Liver (tissue), 9 donors: ENCODE measurements around the gene TMEM139. TPM values are rescaled to one million over a fixed set of nuclear protein-coding genes. Genes with fewer than 3 reads are reported as not detected.

Experiments used
- DNase-seq: peaks from one replicate; pipeline ENCODE4 v3.0.0-alpha.2; 2017; ENCODE audit warnings: low spot score
- H3K27ac ChIP-seq, 2 donors: one replicate each; pipeline ENCODE4 v1.7.0; 2013; ENCODE audit warnings: inconsistent platforms in 2 of 2, low read length in 2 of 2, control low read depth in 1 of 2, low read depth in 1 of 2, mild to moderate bottlenecking in 1 of 2
- H3K27me3 ChIP-seq, 4 donors: one replicate each; pipeline versions ENCODE4 v1.6.1 to v1.7.0; 2013; ENCODE audit warnings: low read length in 3 of 4, inconsistent platforms in 1 of 4, mild to moderate bottlenecking in 1 of 4, moderate library complexity in 1 of 4; ENCODE audit not compliant: control insufficient read depth in 4 of 4, insufficient read depth in 4 of 4
- H3K36me3 ChIP-seq, 4 donors: one replicate each; pipeline versions ENCODE4 v1.6.1 to v1.7.0; 2013; ENCODE audit warnings: low read length in 3 of 4, mild to moderate bottlenecking in 3 of 4, low read depth in 1 of 4, moderate library complexity in 1 of 4; ENCODE audit not compliant: control insufficient read depth in 4 of 4, insufficient read depth in 3 of 4
- H3K4me1 ChIP-seq, 4 donors: one replicate each; pipeline versions ENCODE4 v1.6.1 to v1.7.0; 2013; ENCODE audit warnings: low read length in 3 of 4, mild to moderate bottlenecking in 3 of 4, moderate library complexity in 1 of 4; ENCODE audit not compliant: control insufficient read depth in 4 of 4, insufficient read depth in 4 of 4
- H3K4me3 ChIP-seq, 3 donors: one replicate each; pipeline versions ENCODE4 v1.6.1 to v1.7.0; 2013; ENCODE audit warnings: low read length in 3 of 3, control low read depth in 1 of 3, low read depth in 1 of 3, mild to moderate bottlenecking in 1 of 3
- H3K9ac ChIP-seq, 2 donors: one replicate each; pipeline ENCODE4 v1.7.0; 2013; ENCODE audit warnings: low read length in 2 of 2, mild to moderate bottlenecking in 2 of 2, moderate library complexity in 2 of 2, control low read depth in 1 of 2, low read depth in 1 of 2
- H3K9me3 ChIP-seq, 4 donors: one replicate each; pipeline versions ENCODE4 v1.6.1 to v1.7.0; 2013; ENCODE audit warnings: low read length in 3 of 4; ENCODE audit not compliant: control insufficient read depth in 4 of 4
- ATF3 ChIP-seq: IDR thresholded peaks from 2 replicates; pipeline ENCODE4 v1.6.1; 2016; ENCODE audit warnings: antibody characterized with exemption
- CTCF ChIP-seq: fragments of 150-350 bp; IDR thresholded peaks from 2 replicates; pipeline ENCODE4 v1.5.1; 2017; ENCODE audit warnings: improper control_type of control experiment, low read depth, low read length; ENCODE audit not compliant: missing input control
- EGR1 ChIP-seq, 2 donors: IDR thresholded peaks; 2 replicates each; pipeline ENCODE4 v1.6.1; 2016 to 2018; ENCODE audit warnings: antibody characterized with exemption in 2 of 2, low read depth in 2 of 2
- FOXA1 ChIP-seq: IDR thresholded peaks from 2 replicates; pipeline ENCODE4 v1.6.1; 2016; ENCODE audit warnings: antibody characterized with exemption
- FOXA2 ChIP-seq: IDR thresholded peaks from 2 replicates; pipeline ENCODE4 v1.6.1; 2016; ENCODE audit warnings: antibody characterized with exemption
- GABPA ChIP-seq, 2 donors: IDR thresholded peaks in 1 of 2; conservative IDR thresholded peaks in 1 of 2; 2 replicates each; pipeline ENCODE4 v1.6.1; 2016; ENCODE audit warnings: antibody characterized with exemption in 2 of 2, mild to moderate bottlenecking in 1 of 2, moderate library complexity in 1 of 2
- HNF4A ChIP-seq, 2 donors: conservative IDR thresholded peaks; 2 replicates each; pipeline ENCODE4 v1.6.1; 2016; ENCODE audit warnings: antibody characterized with exemption in 2 of 2, mild to moderate bottlenecking in 2 of 2
- HNF4G ChIP-seq: IDR thresholded peaks from 2 replicates; pipeline ENCODE4 v1.6.1; 2016; ENCODE audit warnings: antibody characterized with exemption
- JUND ChIP-seq, 2 donors: IDR thresholded peaks; 2 replicates each; pipeline ENCODE4 v1.6.1; 2016; ENCODE audit warnings: antibody characterized with exemption in 2 of 2
- MAX ChIP-seq: IDR thresholded peaks from 2 replicates; pipeline ENCODE4 v1.6.1; 2016; ENCODE audit warnings: antibody characterized with exemption
- NR2F2 ChIP-seq: IDR thresholded peaks from 2 replicates; pipeline ENCODE4 v1.6.1; 2016; ENCODE audit warnings: antibody characterized with exemption
- RAD21 ChIP-seq, 2 donors: IDR thresholded peaks; 2 replicates each; pipeline ENCODE4 v1.6.1; 2016; ENCODE audit warnings: antibody characterized with exemption in 2 of 2, mild to moderate bottlenecking in 2 of 2
- REST ChIP-seq: IDR thresholded peaks from 2 replicates; pipeline ENCODE4 v1.6.1; 2016; ENCODE audit warnings: antibody characterized with exemption, mild to moderate bottlenecking
- RXRA ChIP-seq, 2 donors: IDR thresholded peaks; 2 replicates each; pipeline ENCODE4 v1.6.1; 2017 to 2018; ENCODE audit warnings: antibody characterized with exemption in 2 of 2, mild to moderate bottlenecking in 1 of 2
- SP1 ChIP-seq: IDR thresholded peaks from 2 replicates; pipeline ENCODE4 v1.6.1; 2018; ENCODE audit warnings: antibody characterized with exemption, mild to moderate bottlenecking
- TAF1 ChIP-seq: conservative IDR thresholded peaks from 2 replicates; pipeline ENCODE4 v1.6.1; 2016; ENCODE audit warnings: antibody characterized with exemption, mild to moderate bottlenecking
- YY1 ChIP-seq: IDR thresholded peaks from 2 replicates; pipeline ENCODE4 v1.6.1; 2016; ENCODE audit warnings: antibody characterized with exemption, mild to moderate bottlenecking
- ZBTB33 ChIP-seq: IDR thresholded peaks from 2 replicates; pipeline ENCODE4 v1.6.1; 2016; ENCODE audit warnings: antibody characterized with exemption
- WGBS: extraction: QIAGEN DNeasy Blood & Tissue Kit; methylation state at CpG from one replicate; pipeline ENCODE4 v1.1.7; 2013; 5-methylcytosine and 5-hydroxymethylcytosine counted together
- polyA plus RNA-seq, 2 donors: library from polyadenylated mRNA; stranded (reverse) in 1 of 2; unstranded in 1 of 2; fragments of 200-250 nt in 1 of 2; fragments of >200 nt in 1 of 2; fragmentation: Nextera tagmentation in 1 of 2; extraction: Ambion mirVana in 1 of 2; gene quantifications; one replicate each; pipeline versions ENCODE4 v1.2.1 to v1.2.3, GENCODE V29; 2013 to 2015
- total RNA-seq, 2 donors: library from RNA; depleted of rRNA; stranded (reverse); fragments of >200 nt; gene quantifications; one replicate each; pipeline ENCODE4 v1.2.3, GENCODE V29; 2014
- donor health status: healthy.
- donor health status: healthy.
- donor health status: healthy.
- donor health status: healthy.
- donor health status: healthy.

The TMEM139 gene
- total and polyA plus RNA-seq, 4 donors = 3.0 to 8.6 (median 5.5) TPM

GRCh38 chr7:143288836-143289235 is 4.1 kb downstream of the TMEM139 start:
- H3K4me3 ChIP-seq = peak overlapping the region; percentile 86 to 91 (median 90)
- peak overlapping the region; percentile 79 to 90 for H3K9ac ChIP-seq
- H3K36me3 ChIP-seq = peaks cover 7 to 16% (median 10%) of the 10 kb centered on the region in 4 donors
- H3K27ac ChIP-seq = peak overlapping the region; percentile 80 to 85
- no peaks in the 10 kb centered on the region for H3K9me3 ChIP-seq
- 7% methylated on average over 11 of the region's 11 CpGs for WGBS
- no peak for TF ChIP-seq GABPA (IDR thresholded peaks at IDR 0.05 in 1 of 2, conservative IDR thresholded peaks at IDR 0.05 in 1 of 2)
- no peak for TF ChIP-seq HNF4A (conservative IDR thresholded peaks at IDR 0.05)
- TF ChIP-seq CTCF = no peak
- no peak for TF ChIP-seq EGR1 (IDR thresholded peaks at IDR 0.05; ENCODE audit: low read depth in 2 of 2)
- TF ChIP-seq TAF1 = no peak
- no peak for TF ChIP-seq MAX
- TF ChIP-seq HNF4G = no peak
- TF ChIP-seq FOXA2 = no peak
- TF ChIP-seq JUND (IDR thresholded peaks at IDR 0.05) = no peak
- TF ChIP-seq ATF3 = no peak
- no peak for TF ChIP-seq RAD21 (IDR thresholded peaks at IDR 0.05)
- no peak for TF ChIP-seq FOXA1
- no peak for TF ChIP-seq REST
- TF ChIP-seq RXRA (IDR thresholded peaks at IDR 0.05) = no peak
- no peak for TF ChIP-seq ZBTB33
- TF ChIP-seq SP1 = no peak
- TF ChIP-seq YY1 = no peak
- TF ChIP-seq NR2F2 = no peak
- H3K27me3 ChIP-seq = no peaks in the 10 kb centered on the region
- DNase-seq = no peak
- H3K4me1 ChIP-seq = peaks cover 6 to 43% (median 26%) of the 10 kb centered on the region in 4 donors
